GM21515 (cell line): ENCODE results near the gene CAMK4.
A peak's percentile ranks its signal among the peaks of the same experiment; 100 is the strongest.

ENCODE experiments used
- ATAC-seq: cut with Tn5 transposase; IDR thresholded peaks from one replicate; pipeline ENCODE4 v1.9.1; 2021; ENCODE audit not compliant: unreplicated experiment

The CAMK4 gene

GRCh38 chr5:111223787-111224560 is at the start of gene CAMK4:
Gene CAMK4 (plus strand): TSS chr5:111224384. CDS start chr5:111224484, 100 bp downstream.
- ATAC-seq: peak; percentile 72

DNA sequence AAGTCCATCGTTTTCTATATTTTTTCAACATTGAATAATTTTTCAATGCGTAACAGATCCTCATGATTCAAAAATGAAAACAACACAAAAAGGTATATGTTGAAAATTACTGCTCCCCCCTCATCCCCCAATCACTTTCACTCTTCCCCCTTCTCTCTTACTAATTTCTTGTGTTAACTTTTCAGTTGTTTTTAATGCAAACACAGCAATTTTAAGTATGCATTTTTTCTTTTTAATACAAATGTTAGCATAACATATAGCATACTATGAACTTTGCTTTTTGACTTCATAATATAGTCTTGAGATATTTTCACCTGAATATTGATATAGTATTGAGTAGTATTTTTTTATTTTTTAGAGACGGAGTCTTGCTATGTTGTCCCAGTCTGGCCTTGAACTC is 41.1 kb upstream of the CAMK4 start:
- ATAC-seq: no peak

GRCh38 chr5:111187079-111187478 is 37.1 kb upstream of the CAMK4 start:
- no peak for ATAC-seq

GRCh38 chr5:111194053-111194452 is 30.1 kb upstream of the CAMK4 start:
- no peak for ATAC-seq

- no peak for ATAC-seq
Observed at GRCh38 chr5:111194925-111195324, 29.3 kb upstream of the CAMK4 start.

- no peak for ATAC-seq
Observed at GRCh38 chr5:111197523-111197922, 26.7 kb upstream of the CAMK4 start.

DNA sequence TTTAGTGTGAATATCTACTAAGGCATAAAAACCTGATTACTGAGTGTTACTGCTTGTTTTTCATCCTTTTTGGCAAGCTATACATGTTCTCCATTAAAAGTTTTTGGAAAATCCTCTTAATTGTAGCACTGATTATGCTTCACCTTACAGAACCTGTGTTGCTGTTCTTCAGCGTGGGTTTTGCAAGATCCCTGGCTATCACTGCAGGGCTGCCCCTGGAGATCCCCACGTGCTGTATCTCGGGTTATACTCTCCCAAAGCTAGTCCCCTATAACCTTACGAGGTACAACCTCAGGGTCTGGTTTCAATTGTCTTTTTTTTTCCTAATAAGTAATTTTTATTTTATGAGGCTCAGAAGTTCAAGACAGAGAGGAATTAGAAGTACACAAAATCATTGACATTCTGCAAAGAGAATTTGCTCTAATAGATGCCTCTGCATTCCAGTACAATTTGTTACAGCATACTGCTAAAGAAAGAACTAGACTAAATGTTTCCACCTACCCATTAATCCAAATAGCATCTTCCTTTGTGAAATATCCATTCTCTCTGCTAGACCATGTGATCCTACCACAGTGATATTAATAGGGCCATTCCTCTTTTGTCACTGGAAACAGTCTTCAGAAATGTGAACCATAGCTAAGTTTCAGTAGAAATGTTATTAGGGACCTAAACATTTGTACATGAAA is 25.8 kb upstream of the CAMK4 start:
- no peak for ATAC-seq

- ATAC-seq: no peak
Observed at GRCh38 chr5:111200828-111201227, 23.4 kb upstream of the CAMK4 start.

GRCh38 chr5:111201705-111202104 is 22.5 kb upstream of the CAMK4 start:
- no peak for ATAC-seq

GRCh38 chr5:111211341-111211740 is 12.8 kb upstream of the CAMK4 start:
- ATAC-seq: peak; percentile 85

- ATAC-seq: no peak
Observed at GRCh38 chr5:111214052-111214742, 10.0 kb upstream of the CAMK4 start.

DNA sequence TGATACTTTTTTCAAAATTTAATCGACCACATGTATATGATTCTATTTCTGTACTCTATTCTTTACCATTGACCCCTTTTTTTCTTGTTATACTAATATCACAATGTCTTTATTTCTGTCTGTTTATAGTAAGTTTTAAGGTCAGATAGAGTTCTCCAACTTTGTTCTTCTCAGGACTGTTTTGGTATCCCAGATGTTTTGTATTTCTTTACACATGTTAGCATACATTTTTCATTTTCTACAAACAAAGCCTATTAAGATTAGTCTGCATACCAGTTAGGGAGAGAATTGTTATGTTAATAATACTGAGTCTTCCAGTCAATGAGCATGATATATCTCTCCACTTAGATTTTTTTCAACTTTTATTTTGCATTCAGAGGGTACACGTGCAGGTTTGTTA is 8.2 kb upstream of the CAMK4 start:
- no peak for ATAC-seq

DNA sequence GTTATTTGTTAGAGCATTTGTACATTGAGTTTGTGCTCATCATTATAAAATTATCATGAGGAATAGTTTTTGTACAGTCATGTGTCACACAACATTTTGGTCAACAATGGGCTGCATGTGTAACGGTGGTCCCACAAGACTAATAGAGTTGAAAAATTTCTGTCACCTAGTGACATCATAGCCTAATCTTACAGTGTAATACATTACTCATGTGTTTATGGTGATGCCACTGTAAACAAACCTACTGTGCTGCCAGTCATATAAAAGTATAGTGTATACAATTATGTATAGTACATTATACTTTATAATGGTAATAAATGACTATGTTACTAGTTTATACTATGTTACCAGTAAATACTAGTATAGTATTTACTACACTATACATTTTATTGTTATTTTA is 3.0 kb upstream of the CAMK4 start:
- ATAC-seq: no peak

GRCh38 chr5:111223101-111223786 is 940 bp upstream of the CAMK4 start:
- peak; percentile 2 for ATAC-seq

- ATAC-seq: peak; percentile 34
Observed at GRCh38 chr5:111224561-111225345, 569 bp downstream of the CAMK4 start.

DNA sequence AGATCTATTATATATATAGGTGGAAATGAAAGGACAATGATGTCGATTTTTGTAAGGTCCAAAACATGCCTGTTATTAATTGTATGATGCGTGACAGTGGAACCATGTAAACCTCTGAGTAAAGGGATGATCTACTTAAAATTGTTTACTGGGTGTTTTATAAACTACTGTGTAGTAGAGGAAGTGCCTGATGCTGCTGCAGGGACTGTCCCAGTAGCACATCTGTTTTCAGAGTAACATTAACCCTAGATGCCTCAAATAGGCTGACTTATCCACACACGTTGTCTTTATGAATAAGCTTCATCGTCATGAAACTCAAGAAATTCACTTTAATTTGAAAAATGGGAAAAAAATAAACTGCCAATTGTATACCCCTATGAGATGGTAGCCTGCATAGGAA is 1.7 kb downstream of the CAMK4 start:
- ATAC-seq: peak; percentile 27

DNA sequence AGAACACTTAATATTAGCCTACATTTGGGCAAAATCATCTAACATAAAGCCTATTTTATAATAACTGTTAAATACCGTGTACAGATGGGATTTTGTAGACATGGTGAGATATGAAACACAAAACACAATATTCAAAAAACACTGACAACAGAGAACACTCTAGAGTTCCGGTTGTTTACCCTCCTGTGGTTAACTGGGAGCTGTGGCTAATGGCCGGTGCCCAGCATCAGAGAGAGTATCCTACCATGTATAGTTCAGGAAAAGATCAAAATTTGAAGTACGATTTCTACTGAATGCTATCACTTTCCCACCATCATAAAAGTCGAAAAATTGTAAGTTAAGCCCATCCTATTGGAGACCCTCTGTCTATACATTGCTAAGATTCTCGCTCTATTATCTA is 2.4 kb downstream of the CAMK4 start:
- no peak for ATAC-seq

DNA sequence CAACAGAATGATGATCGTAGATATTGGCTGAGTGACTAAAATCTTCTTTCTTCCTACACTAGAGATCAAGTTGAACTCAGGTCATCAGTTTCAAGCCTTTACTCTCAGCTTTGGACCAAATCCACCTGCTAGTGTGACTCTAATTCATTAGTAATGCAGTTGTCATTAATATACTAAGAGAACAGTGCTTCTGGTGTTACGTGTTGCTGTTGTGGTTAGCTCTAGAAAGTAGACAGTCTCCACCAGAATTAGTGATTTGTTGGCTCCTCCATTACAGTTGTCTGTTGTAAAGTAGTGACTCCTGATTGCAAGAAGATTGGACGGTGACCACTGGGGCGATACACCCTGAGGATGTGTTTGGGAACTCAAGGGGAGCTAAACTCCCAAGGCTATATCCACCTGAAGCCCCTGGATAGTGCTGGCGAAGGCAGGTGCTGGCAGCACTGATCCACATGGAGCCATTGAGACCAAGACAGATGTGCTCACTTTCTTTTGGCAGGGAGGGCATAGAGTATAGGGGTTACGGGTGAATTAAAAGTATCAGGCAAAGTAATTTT is 3.1 kb downstream of the CAMK4 start:
- ATAC-seq: no peak

DNA sequence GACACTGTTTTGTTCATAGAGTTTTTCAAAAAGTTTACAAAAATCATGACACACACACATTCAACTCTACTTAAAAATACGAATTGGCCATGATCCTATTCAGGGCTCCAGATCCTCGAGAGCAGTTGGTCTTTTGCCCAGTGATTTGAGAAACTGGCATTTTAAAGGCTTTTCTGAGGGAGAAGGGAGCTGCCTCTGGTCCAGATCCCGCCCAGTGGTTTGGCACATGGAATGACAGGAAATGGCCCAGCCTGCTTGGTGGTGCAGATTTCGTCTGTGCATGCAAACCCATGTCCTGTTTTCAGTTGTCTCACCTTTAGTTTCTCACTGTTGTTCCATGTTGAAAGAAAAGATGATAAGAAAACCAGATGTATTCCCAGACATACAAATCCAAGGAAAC is 3.6 kb downstream of the CAMK4 start:
- no peak for ATAC-seq

DNA sequence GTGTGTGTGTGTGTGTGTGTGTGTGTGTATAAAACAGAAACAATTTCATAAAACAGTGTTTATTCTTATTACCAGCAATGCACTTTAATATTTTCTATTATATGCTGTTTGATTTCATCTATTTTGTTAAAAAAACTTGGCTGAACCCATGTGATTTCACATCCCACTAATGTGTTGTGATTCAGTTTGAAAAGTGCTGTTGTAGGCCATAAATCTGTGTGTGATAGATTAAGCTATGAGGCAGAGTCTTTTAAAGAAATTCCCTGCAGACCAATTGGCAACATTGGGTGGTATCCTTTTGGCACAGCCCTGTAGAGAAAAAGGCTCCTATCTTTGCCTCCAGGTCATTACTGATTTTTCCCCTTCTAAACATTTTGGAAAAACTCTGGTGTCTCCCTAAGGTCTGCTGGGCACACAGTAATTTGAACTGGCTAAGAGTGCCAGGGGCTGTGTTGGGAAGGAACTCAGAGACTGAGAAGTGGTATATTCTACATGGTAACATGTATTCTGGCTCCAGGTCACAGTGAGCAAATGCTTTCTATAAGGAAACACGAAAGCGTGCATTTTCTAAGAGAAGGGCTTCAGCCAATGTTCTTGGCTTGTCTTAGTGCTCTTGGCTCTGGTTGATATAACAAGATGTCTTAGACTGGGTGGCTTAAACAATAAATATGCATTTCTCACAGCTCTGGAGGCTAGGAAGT is 4.5 kb downstream of the CAMK4 start:
- ATAC-seq: no peak
